ENCODE data around the gene QRFP.

- TF ChIP-seq, protein P1, sequence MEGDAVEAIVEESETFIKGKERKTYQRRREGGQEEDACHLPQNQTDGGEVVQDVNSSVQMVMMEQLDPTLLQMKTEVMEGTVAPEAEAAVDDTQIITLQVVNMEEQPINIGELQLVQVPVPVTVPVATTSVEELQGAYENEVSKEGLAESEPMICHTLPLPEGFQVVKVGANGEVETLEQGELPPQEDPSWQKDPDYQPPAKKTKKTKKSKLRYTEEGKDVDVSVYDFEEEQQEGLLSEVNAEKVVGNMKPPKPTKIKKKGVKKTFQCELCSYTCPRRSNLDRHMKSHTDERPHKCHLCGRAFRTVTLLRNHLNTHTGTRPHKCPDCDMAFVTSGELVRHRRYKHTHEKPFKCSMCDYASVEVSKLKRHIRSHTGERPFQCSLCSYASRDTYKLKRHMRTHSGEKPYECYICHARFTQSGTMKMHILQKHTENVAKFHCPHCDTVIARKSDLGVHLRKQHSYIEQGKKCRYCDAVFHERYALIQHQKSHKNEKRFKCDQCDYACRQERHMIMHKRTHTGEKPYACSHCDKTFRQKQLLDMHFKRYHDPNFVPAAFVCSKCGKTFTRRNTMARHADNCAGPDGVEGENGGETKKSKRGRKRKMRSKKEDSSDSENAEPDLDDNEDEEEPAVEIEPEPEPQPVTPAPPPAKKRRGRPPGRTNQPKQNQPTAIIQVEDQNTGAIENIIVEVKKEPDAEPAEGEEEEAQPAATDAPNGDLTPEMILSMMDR (IDR thresholded peaks at IDR 0.05) = no peak
- no peak for TF ChIP-seq ZFX (IDR thresholded peaks at IDR 0.05; ENCODE audit: borderline replicate concordance)
Measured at GRCh38 chr9:130934702-130935647, 38.4 kb upstream of the QRFP start.

All from 22Rv1 (cell line).